Cardiac fibroblast (primary cell): ENCODE data around the gene DBI.

Experiments used
- DNase-seq, 2 donors: peaks; one replicate each; pipeline versions ENCODE4 v3.0.0 to v3.0.0-alpha.2; 2010; ENCODE audit warnings: low read depth in 2 of 2
- H3K4me3 ChIP-seq, 2 donors: replicated peaks in 1 of 2; 1 replicate in 1 of 2; 2 replicates in 1 of 2; pipeline ENCODE4 v1.5.1; 2011; ENCODE audit warnings: low read depth in 2 of 2, low read length in 2 of 2, mild to moderate bottlenecking in 2 of 2, moderate library complexity in 1 of 2
- CTCF ChIP-seq: IDR thresholded peaks from one replicate; pipeline ENCODE4 v1.5.1; 2011; ENCODE audit warnings: low read depth, mild to moderate bottlenecking, low read length, inconsistent platforms

Gene DBI

GRCh38 chr2:119378566-119378965 lies 11.8 kb downstream of the DBI start:
- TF ChIP-seq CTCF, result no peak
- no peak overlapping the region for H3K4me3 ChIP-seq
- DNase-seq, result no peak

DNA sequence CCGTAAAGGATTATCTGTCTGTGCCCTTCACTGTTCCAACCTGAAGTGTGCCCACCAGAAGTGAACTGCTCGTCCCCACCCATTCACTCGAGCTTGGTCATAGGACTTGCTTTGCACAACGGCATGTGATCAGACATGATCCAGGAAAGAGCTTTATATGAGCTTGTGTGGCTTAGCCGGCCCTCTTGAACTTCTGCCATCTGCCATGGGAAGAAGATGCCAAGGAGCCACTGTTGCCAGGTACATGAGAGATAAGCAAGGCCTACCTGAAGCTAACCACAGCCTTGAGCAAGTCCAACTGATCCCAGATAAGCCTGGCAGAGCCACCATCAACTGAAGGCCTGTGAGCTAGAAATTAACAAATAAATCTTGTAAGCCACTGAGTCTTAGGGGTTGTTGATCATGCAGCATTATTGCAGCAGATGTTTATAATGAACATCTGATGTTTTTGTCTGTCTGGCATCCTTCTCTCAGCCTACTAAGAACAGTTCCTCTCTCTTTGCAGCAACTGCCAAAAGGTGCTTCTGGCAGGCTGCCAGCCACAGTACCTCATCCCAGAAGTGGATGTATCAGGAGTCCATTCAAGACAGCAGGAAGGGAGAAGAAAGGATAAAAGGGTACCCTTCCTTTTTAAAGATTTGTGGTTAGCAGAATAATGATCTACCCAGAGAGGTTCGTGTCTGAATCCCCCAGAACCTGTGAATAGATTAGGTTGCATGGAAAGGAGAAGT lies 16.8 kb downstream of the DBI start:
- no peak for DNase-seq
- TF ChIP-seq CTCF, result no peak
- no peak overlapping the region for H3K4me3 ChIP-seq

DNA sequence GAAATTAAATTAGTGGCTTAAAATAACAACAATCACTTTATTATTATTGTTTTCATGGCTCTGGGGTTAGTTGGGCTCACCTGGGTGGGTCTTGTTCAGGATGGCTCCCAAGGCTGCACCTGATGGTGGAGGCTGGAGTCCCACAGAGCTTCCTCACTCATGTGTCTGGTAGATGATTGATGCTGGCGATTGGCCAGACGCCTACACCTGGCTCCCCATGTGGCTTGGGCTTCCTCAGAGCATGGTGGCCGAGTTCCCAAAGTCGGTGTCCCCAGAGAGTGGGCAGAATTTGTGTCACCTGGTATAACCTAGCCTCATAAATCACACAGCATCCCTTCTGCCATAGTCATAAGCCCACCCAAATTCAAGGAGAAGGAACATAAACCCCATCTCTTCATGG lies 18.2 kb downstream of the DBI start:
- TF ChIP-seq CTCF, result no peak
- DNase-seq, result no peak
- no peak overlapping the region for H3K4me3 ChIP-seq

- no peak overlapping the region for H3K4me3 ChIP-seq
- no peak for DNase-seq
- no peak for TF ChIP-seq CTCF
Observed at GRCh38 chr2:119385466-119385865, 18.7 kb downstream of the DBI start.

GRCh38 chr2:119387381-119388129 lies 20.8 kb downstream of the DBI start:
- no peak overlapping the region for H3K4me3 ChIP-seq
- TF ChIP-seq CTCF, result peak; percentile 22
- peak; percentile 92 for DNase-seq

DNA sequence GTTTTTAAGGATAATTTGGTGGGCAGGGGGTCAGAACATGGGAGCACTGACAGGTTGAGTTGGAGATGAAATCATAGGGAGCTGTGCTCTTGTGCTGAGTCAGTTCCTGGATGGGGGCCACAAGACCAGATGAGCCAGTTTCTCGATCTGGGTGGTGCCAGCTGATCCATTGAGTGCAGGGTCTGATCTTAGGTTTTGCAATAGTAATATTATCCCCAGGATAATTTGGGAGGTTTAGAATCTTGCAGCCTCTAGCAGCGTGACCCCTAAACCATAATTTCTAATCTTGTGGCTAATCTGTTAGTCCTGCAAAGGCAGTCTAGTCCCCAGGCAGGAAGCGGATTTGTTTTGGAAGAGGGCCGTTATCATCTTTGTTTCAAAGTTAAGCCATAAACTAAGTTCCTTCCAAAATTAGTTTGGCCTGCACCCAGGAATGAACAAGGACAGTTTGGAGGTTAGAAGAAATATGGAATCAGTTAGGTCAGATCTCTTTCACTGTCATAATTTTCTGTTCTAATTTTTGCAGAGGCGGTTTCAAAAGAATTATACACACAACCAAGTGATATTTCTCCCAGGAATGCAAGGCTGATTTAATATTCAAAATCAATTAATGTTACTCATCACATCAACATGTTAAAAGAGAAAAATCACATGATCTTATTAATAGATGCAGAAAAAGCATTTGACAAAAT lies 23.0 kb downstream of the DBI start:
- TF ChIP-seq CTCF, result no peak
- DNase-seq, result peak; percentile 65
- H3K4me3 ChIP-seq, result no peak overlapping the region
